Activated CD8-positive, alpha-beta T cell treated with anti-CD3 and anti-CD28 coated beads, Interleukin-2, amount 10 ng/mL, durations not matched to agents 7 days and 5 days (primary cell): Measurements from ENCODE around the gene SLC66A2. TPM values are rescaled to one million over a fixed set of nuclear protein-coding genes. Genes with fewer than 3 reads are reported as not detected.
A peak's percentile ranks its signal among the peaks of the same experiment; 100 is the strongest.

Experiments
- ATAC-seq: fragments of 150-1000 bp; cut with Tn5 transposase; one replicate; pipeline ENCODE4 v1.10.0; 2021; ENCODE audit warnings: moderate library complexity
- CTCF ChIA-PET: fragments of 350-600 bp; sonication (Branson Sonifier 250); formaldehyde crosslinking; loops from one replicate; lab custom pipeline; 2021; ENCODE audit warnings: antibody characterized with exemption; lab: Charles Lee
- POLR2A ChIA-PET: fragments of 350-600 bp; sonication (Branson Sonifier 250); formaldehyde crosslinking; loops from one replicate; lab custom pipeline; 2021; ENCODE audit warnings: antibody characterized with exemption; lab: Charles Lee
- DNase-seq: peaks from one replicate; pipeline ENCODE4 v3.0.0-alpha.2; 2020
- H3K27ac Mint-ChIP-seq: one replicate; pipeline ENCODE4 v1.8.0; 2021; ENCODE audit warnings: mild to moderate bottlenecking, mixed read lengths
- H3K27me3 Mint-ChIP-seq: one replicate; pipeline ENCODE4 v1.8.0; 2021; ENCODE audit warnings: low read depth, mixed read lengths
- H3K36me3 Mint-ChIP-seq: one replicate; pipeline ENCODE4 v1.8.0; 2021; ENCODE audit warnings: low read depth, mixed read lengths
- H3K4me1 Mint-ChIP-seq: one replicate; pipeline ENCODE4 v1.8.0; 2021; ENCODE audit warnings: low read depth, mixed read lengths
- H3K4me3 Mint-ChIP-seq: one replicate; pipeline ENCODE4 v1.8.0; 2021; ENCODE audit warnings: mild to moderate bottlenecking, mixed read lengths
- H3K9me3 Mint-ChIP-seq: one replicate; pipeline ENCODE4 v1.8.0; 2022; ENCODE audit warnings: mixed read lengths; ENCODE audit not compliant: insufficient read depth
- total RNA-seq, 2 experiments: library from RNA; stranded (reverse); gene quantifications; one replicate each; pipeline ENCODE4 v1.2.3, GENCODE V29; 2021

Gene SLC66A2
- total RNA-seq, 2 experiments from 2014 or later: 21.6 to 23.2 TPM

- H3K4me1 Mint-ChIP-seq: peaks cover 29% of the 10 kb centered on the region
- peak overlapping the region; percentile 2 for H3K4me3 Mint-ChIP-seq
- peaks cover 6% of the 10 kb centered on the region for H3K36me3 Mint-ChIP-seq
- ChIA-PET CTCF (no interaction called here), POLR2A (no interaction called here)
- H3K9me3 Mint-ChIP-seq: no peaks in the 10 kb centered on the region
- H3K27ac Mint-ChIP-seq: no peak overlapping the region
- no peak for ATAC-seq
- no peak for DNase-seq
- peaks cover under 1% of the 10 kb centered on the region for H3K27me3 Mint-ChIP-seq
These were observed 2.6 kb downstream of the SLC66A2 start for GRCh38 chr18:79948719-79949411.

- Mint-ChIP-seq H3K4me1 (peaks cover 31% of the 10 kb centered on the region), H3K27ac (no peak overlapping the region), H3K4me3 (no peak overlapping the region), H3K27me3 (no peaks in the 10 kb centered on the region), H3K9me3 (no peaks in the 10 kb centered on the region), H3K36me3 (peaks cover 6% of the 10 kb centered on the region)
- ATAC-seq (no peak), DNase-seq (no peak)
- ChIA-PET POLR2A (no interaction called here), CTCF (no interaction called here)
These were observed 3.4 kb downstream of the SLC66A2 start for GRCh38 chr18:79947881-79948610.

- Mint-ChIP-seq H3K27ac (no peak overlapping the region), H3K36me3 (peaks cover 11% of the 10 kb centered on the region), H3K27me3 (no peaks in the 10 kb centered on the region), H3K4me1 (peaks cover 31% of the 10 kb centered on the region), H3K4me3 (no peak overlapping the region), H3K9me3 (no peaks in the 10 kb centered on the region)
- ChIA-PET CTCF (no interaction called here), POLR2A (no interaction called here)
- DNase-seq: no peak
- ATAC-seq: no peak
These were observed 4.2 kb downstream of the SLC66A2 start for GRCh38 chr18:79947054-79947755.

- CTCF ChIA-PET: no interaction called here
- POLR2A ChIA-PET: no interaction called here
These were observed 6.1 kb downstream of the SLC66A2 start for GRCh38 chr18:79945118-79946042.

GRCh38 chr18:79944746-79945117, 6.7 kb downstream of the SLC66A2 start:
- H3K4me1 Mint-ChIP-seq: peaks cover 22% of the 10 kb centered on the region
- peak overlapping the region; percentile 71 for H3K27ac Mint-ChIP-seq

More at GRCh38 chr18:79945118-79946042, 6.1 kb downstream of the SLC66A2 start:
- Mint-ChIP-seq H3K27ac (no peak overlapping the region), H3K4me3 (no peak overlapping the region), H3K4me1 (peaks cover 28% of the 10 kb centered on the region), H3K36me3 (peaks cover 13% of the 10 kb centered on the region), H3K27me3 (no peaks in the 10 kb centered on the region), H3K9me3 (no peaks in the 10 kb centered on the region)
- DNase-seq (no peak), ATAC-seq (no peak)

GRCh38 chr18:79944126-79944731, 7.2 kb downstream of the SLC66A2 start:
- ChIA-PET CTCF (no interaction called here), POLR2A (no interaction called here)
- H3K27ac Mint-ChIP-seq: peak overlapping the region; percentile 71
- peaks cover 18% of the 10 kb centered on the region for H3K4me1 Mint-ChIP-seq
- ATAC-seq (peak; percentile 78), DNase-seq (peak; percentile 55)
- no peaks in the 10 kb centered on the region for H3K27me3 Mint-ChIP-seq
- no peak overlapping the region for H3K4me3 Mint-ChIP-seq
- H3K9me3 Mint-ChIP-seq: no peaks in the 10 kb centered on the region
- H3K36me3 Mint-ChIP-seq: peaks cover 18% of the 10 kb centered on the region

More at GRCh38 chr18:79944746-79945117, 6.7 kb downstream of the SLC66A2 start:
- CTCF ChIA-PET: no interaction called here
- Mint-ChIP-seq H3K27me3 (no peaks in the 10 kb centered on the region), H3K36me3 (peaks cover 15% of the 10 kb centered on the region), H3K9me3 (no peaks in the 10 kb centered on the region), H3K4me3 (no peak overlapping the region)
- DNase-seq (no peak), ATAC-seq (peak; percentile 12)
- POLR2A ChIA-PET: no interaction called here

GRCh38 chr18:79943608-79944125, 7.8 kb downstream of the SLC66A2 start:
- DNase-seq (no peak), ATAC-seq (no peak)
- H3K4me1 Mint-ChIP-seq: peaks cover 18% of the 10 kb centered on the region
- POLR2A ChIA-PET: no interaction called here
- H3K27ac Mint-ChIP-seq: no peak overlapping the region
- H3K36me3 Mint-ChIP-seq: peaks cover 19% of the 10 kb centered on the region
- CTCF ChIA-PET: no interaction called here
- H3K4me3 Mint-ChIP-seq: no peak overlapping the region
- H3K27me3 Mint-ChIP-seq: no peaks in the 10 kb centered on the region
- no peaks in the 10 kb centered on the region for H3K9me3 Mint-ChIP-seq

- ChIA-PET POLR2A (no interaction called here), CTCF (no interaction called here)
- Mint-ChIP-seq H3K4me1 (peaks cover 18% of the 10 kb centered on the region), H3K27ac (no peak overlapping the region), H3K27me3 (no peaks in the 10 kb centered on the region), H3K9me3 (no peaks in the 10 kb centered on the region), H3K4me3 (no peak overlapping the region), H3K36me3 (peaks cover 21% of the 10 kb centered on the region)
- no peak for ATAC-seq
- no peak for DNase-seq
These were observed 8.5 kb downstream of the SLC66A2 start for GRCh38 chr18:79942786-79943607.

- Mint-ChIP-seq H3K4me1 (peaks cover 18% of the 10 kb centered on the region), H3K9me3 (peaks cover 6% of the 10 kb centered on the region), H3K4me3 (no peak overlapping the region), H3K27ac (no peak overlapping the region), H3K36me3 (peaks cover 28% of the 10 kb centered on the region), H3K27me3 (no peaks in the 10 kb centered on the region)
- ATAC-seq: no peak
- ChIA-PET CTCF (no interaction called here), POLR2A (no interaction called here)
- no peak for DNase-seq
These were observed 9.2 kb downstream of the SLC66A2 start for GRCh38 chr18:79942211-79942610.

GRCh38 chr18:79941473-79942119, 9.9 kb downstream of the SLC66A2 start:
- CTCF ChIA-PET: no interaction called here
- H3K36me3 Mint-ChIP-seq: peaks cover 35% of the 10 kb centered on the region
- H3K9me3 Mint-ChIP-seq: peaks cover 7% of the 10 kb centered on the region
- DNase-seq: no peak
- H3K4me1 Mint-ChIP-seq: peaks cover 18% of the 10 kb centered on the region
- no peak overlapping the region for H3K4me3 Mint-ChIP-seq
- POLR2A ChIA-PET: no interaction called here
- H3K27me3 Mint-ChIP-seq: no peaks in the 10 kb centered on the region
- H3K27ac Mint-ChIP-seq: no peak overlapping the region
- ATAC-seq: no peak
